HG03565 (cell line): ENCODE results near the gene MRPL52.

Experiments
- ATAC-seq: cut with Tn5 transposase; IDR thresholded peaks from one replicate; pipeline ENCODE4 v1.9.1; 2021; ENCODE audit warnings: mild to moderate bottlenecking, moderate library complexity; ENCODE audit not compliant: unreplicated experiment

Gene MRPL52

GRCh38 chr14:22808388-22809209 is 21.1 kb upstream of the MRPL52 start:
- no peak for ATAC-seq

- no peak for ATAC-seq
These were observed 18.0 kb upstream of the MRPL52 start for GRCh38 chr14:22811722-22812121.

- ATAC-seq, result no peak
These were observed 16.9 kb upstream of the MRPL52 start for GRCh38 chr14:22812744-22813143.

GRCh38 chr14:22813145-22813544 is 16.5 kb upstream of the MRPL52 start:
- no peak for ATAC-seq

- no peak for ATAC-seq
These were observed 15.3 kb upstream of the MRPL52 start for GRCh38 chr14:22814373-22814772.

GRCh38 chr14:22814941-22815713 is 14.6 kb upstream of the MRPL52 start, which contains the start of gene SLC7A7:
Gene SLC7A7, minus strand, starts transcription at chr14:22815435. Its CDS starts 2,037 bp downstream, at chr14:22813398.
- no peak for ATAC-seq

GRCh38 chr14:22819151-22819988 is 10.3 kb upstream of the MRPL52 start:
- ATAC-seq, result no peak

GRCh38 chr14:22820731-22821130 is 9.0 kb upstream of the MRPL52 start:
- no peak for ATAC-seq

- ATAC-seq, result no peak
These were observed 8.3 kb upstream of the MRPL52 start for GRCh38 chr14:22821193-22822015.

GRCh38 chr14:22822016-22822570 is 7.6 kb upstream of the MRPL52 start:
- no peak for ATAC-seq

- ATAC-seq, result peak; percentile 30
These were observed 7.1 kb upstream of the MRPL52 start for GRCh38 chr14:22822571-22823098.

- no peak for ATAC-seq
These were observed 4.9 kb upstream of the MRPL52 start for GRCh38 chr14:22824711-22825359.

- ATAC-seq, result peak; percentile 8
These were observed 519 bp upstream of the MRPL52 start for GRCh38 chr14:22829076-22829660.

GRCh38 chr14:22830443-22831010 is 840 bp downstream of the MRPL52 start:
- ATAC-seq, result no peak

GRCh38 chr14:22835505-22835904 is 5.8 kb downstream of the MRPL52 start:
- no peak for ATAC-seq

- ATAC-seq, result no peak
These were observed 6.8 kb downstream of the MRPL52 start, which contains the start of gene MMP14 for GRCh38 chr14:22836301-22837113. Gene MMP14, plus strand, starts transcription at chr14:22836585. Its CDS starts 233 bp downstream, at chr14:22836818.

GRCh38 chr14:22837114-22837749 is 7.5 kb downstream of the MRPL52 start:
- no peak for ATAC-seq
